ENCODE results near the gene LENG9.

Gene LENG9

DNA sequence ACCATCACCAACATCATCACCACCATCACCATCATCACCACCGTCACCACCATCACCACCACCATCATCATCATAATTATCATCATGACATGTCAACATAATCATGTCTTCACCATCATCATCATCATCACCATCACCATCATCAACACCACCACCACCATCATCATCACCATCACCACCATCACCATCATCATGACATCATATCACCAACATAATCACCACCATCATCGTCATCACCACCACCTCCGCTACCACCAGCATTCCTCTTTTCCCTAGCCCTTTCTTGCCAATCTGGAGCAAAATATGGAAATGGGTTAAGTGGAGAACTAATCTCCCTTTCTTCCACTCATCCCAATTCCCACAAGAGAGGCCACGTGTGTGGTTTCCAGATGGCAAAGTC, 49.4 kb downstream of the LENG9 start:
- Histone ChIP-seq H3K27me3 (ENCODE audit: insufficient read depth, low read length) (no peaks in the 10 kb centered on the region; the same call in 1 of the 2 replicates), H3K36me3 (ENCODE audit: insufficient read depth, low read length) (no peaks in the 10 kb centered on the region), H3K4me2 (ENCODE audit: low read length) (no peak overlapping the region), H3K9ac (ENCODE audit: low read length) (no peak overlapping the region), H2AFZ (ENCODE audit: low read length) (no peak overlapping the region), H4K20me1 (ENCODE audit: insufficient read depth, low read length) (no peaks in the 10 kb centered on the region), H3F3A (ENCODE audit: insufficient read depth, low read length) (no peaks in the 10 kb centered on the region), H3K27ac (ENCODE audit: low read depth, low read length, poor library complexity, severe bottlenecking) (no peak overlapping the region), H3K9me3 (ENCODE audit: low read length) (no peaks in the 10 kb centered on the region), H3K4me1 (ENCODE audit: insufficient read depth, low read length, severe bottlenecking) (no peaks in the 10 kb centered on the region), H3K79me2 (ENCODE audit: insufficient read depth, low read length) (no peaks in the 10 kb centered on the region), H3K9me2 (ENCODE audit: low read depth, low read length) (no peaks in the 10 kb centered on the region), H3K4me3 (ENCODE audit: low read depth, low read length, poor library complexity, severe bottlenecking) (no peak overlapping the region)
- TF ChIP-seq EZH2 (IDR thresholded peaks at IDR 0.05; ENCODE audit: borderline replicate concordance, low read length), result no peak
- TF ChIP-seq, protein P1, sequence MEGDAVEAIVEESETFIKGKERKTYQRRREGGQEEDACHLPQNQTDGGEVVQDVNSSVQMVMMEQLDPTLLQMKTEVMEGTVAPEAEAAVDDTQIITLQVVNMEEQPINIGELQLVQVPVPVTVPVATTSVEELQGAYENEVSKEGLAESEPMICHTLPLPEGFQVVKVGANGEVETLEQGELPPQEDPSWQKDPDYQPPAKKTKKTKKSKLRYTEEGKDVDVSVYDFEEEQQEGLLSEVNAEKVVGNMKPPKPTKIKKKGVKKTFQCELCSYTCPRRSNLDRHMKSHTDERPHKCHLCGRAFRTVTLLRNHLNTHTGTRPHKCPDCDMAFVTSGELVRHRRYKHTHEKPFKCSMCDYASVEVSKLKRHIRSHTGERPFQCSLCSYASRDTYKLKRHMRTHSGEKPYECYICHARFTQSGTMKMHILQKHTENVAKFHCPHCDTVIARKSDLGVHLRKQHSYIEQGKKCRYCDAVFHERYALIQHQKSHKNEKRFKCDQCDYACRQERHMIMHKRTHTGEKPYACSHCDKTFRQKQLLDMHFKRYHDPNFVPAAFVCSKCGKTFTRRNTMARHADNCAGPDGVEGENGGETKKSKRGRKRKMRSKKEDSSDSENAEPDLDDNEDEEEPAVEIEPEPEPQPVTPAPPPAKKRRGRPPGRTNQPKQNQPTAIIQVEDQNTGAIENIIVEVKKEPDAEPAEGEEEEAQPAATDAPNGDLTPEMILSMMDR (IDR thresholded peaks at IDR 0.05; ENCODE audit: low read length), result no peak

DNA sequence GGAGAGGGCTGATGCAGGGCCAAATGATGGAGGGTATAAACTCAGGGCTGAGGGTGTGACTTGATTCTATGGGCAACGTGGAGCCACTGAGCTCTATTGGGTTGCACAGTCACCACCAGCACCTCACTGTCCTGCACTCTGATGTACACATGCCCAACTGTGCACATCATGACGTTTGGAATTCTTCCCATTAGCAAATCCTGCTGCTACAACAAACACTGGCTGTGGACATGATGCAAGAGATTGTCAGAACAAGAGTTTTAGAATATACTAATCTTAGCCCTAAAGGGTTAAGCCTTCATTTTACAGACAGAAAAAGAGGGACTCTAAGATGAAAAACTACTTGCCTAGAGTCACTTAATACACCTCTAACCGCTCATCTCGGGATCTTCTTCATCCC, 50.7 kb downstream of the LENG9 start:
- no peaks in the 10 kb centered on the region for H3K9me2 ChIP-seq (ENCODE audit: low read depth, low read length)
- TF ChIP-seq EZH2 (IDR thresholded peaks at IDR 0.05; ENCODE audit: borderline replicate concordance, low read length), result no peak
- TF ChIP-seq, protein P1 (IDR thresholded peaks at IDR 0.05; ENCODE audit: low read length), result no peak
- H2AFZ ChIP-seq (ENCODE audit: low read length), result no peak overlapping the region
- no peaks in the 10 kb centered on the region for H3K9me3 ChIP-seq (ENCODE audit: low read length)
- H3K27ac ChIP-seq (ENCODE audit: low read depth, low read length, poor library complexity, severe bottlenecking), result no peak overlapping the region
- H3K27me3 ChIP-seq (ENCODE audit: insufficient read depth, low read length), result no peaks in the 10 kb centered on the region
- H3K9ac ChIP-seq (ENCODE audit: low read length), result no peak overlapping the region
- H3K4me3 ChIP-seq (ENCODE audit: low read depth, low read length, poor library complexity, severe bottlenecking), result no peak overlapping the region
- no peaks in the 10 kb centered on the region for H3K79me2 ChIP-seq (ENCODE audit: insufficient read depth, low read length)
- no peak overlapping the region for H3K4me2 ChIP-seq (ENCODE audit: low read length)
- H3K4me1 ChIP-seq (ENCODE audit: insufficient read depth, low read length, severe bottlenecking), result no peaks in the 10 kb centered on the region
- H3F3A ChIP-seq (ENCODE audit: insufficient read depth, low read length), result 0 out of 2 replicates have a peak, but pooled peaks cover 3% of the 10 kb centered on the region
- H3K36me3 ChIP-seq (ENCODE audit: insufficient read depth, low read length), result no peaks in the 10 kb centered on the region
- no peaks in the 10 kb centered on the region for H4K20me1 ChIP-seq (ENCODE audit: insufficient read depth, low read length)

Measured in OCI-LY1 (cell line).